PFSK-1 (cell line): ENCODE measurements around the gene GP2.

Source experiments
- FOXP2 ChIP-seq: optimal IDR thresholded peaks from 2 replicates; pipeline ENCODE3; 2011; ENCODE audit warnings: borderline replicate concordance, control low read depth, inconsistent platforms; ENCODE audit not compliant: insufficient read depth; ENCODE audit errors: extremely low read length, extremely low read depth
- POLR2AphosphoS5 ChIP-seq: IDR thresholded peaks from 2 replicates; pipeline ENCODE4 v1.6.1; 2012; ENCODE audit warnings: low read depth, mild to moderate bottlenecking, control low read depth, low read length, moderate library complexity
- REST ChIP-seq, 2 experiments: IDR thresholded peaks; 2 replicates each; pipeline versions ENCODE4 v1.6.1 to v1.8.0; 2011 to 2012; ENCODE audit warnings: low read depth in 2 of 2, low read length in 2 of 2, control low read depth in 1 of 2, inconsistent platforms in 1 of 2, mild to moderate bottlenecking in 1 of 2, moderate library complexity in 1 of 2; ENCODE audit not compliant: insufficient read depth in 1 of 2
- SIN3A ChIP-seq: IDR thresholded peaks from 2 replicates; pipeline ENCODE4 v1.6.1; 2012; ENCODE audit warnings: mild to moderate bottlenecking, low read length, moderate library complexity, borderline replicate concordance; ENCODE audit not compliant: insufficient read depth
- TAF1 ChIP-seq: IDR thresholded peaks from 2 replicates; pipeline ENCODE4 v1.6.1; 2012; ENCODE audit warnings: low read length, control low read depth, borderline replicate concordance; ENCODE audit not compliant: insufficient read depth

The GP2 gene

GRCh38 chr16:20303012-20303411 lies 24.3 kb downstream of the GP2 start:
- TF ChIP-seq FOXP2 (no peak), SIN3A (no peak), TAF1 (no peak), REST (IDR thresholded peaks at IDR 0.05; ENCODE audit: insufficient read depth in 1 of 2, low read depth in 2 of 2, low read length in 2 of 2) (no peak), POLR2AphosphoS5 (no peak)

- no peak for TF ChIP-seq SIN3A
- no peak for TF ChIP-seq TAF1
- no peak for TF ChIP-seq REST (IDR thresholded peaks at IDR 0.05; ENCODE audit: insufficient read depth in 1 of 2, low read depth in 2 of 2, low read length in 2 of 2)
- no peak for TF ChIP-seq FOXP2
- TF ChIP-seq POLR2AphosphoS5, result no peak
Measured at GRCh38 chr16:20302389-20302788, 24.9 kb downstream of the GP2 start.

DNA sequence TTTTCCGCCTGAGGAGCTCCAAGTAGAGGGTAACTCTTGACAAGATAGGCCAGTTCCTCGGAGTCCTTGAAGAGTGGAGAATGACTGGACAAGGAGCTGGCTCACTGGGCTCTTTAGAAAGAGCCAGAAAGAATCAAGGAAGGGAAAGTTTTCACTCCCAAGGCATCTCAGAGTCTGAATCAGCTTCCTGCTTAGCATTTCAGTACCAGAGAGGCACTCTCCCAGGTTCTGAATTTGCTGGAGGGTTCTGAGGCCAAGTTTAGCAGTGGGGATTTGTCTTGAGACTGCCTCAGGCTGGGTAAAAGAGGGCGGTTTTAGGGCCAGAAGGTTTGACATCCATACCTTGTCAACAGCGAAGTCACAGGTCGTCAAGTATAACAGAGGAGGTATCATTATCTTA lies 25.5 kb downstream of the GP2 start:
- TF ChIP-seq FOXP2 (no peak), SIN3A (no peak), TAF1 (no peak), REST (IDR thresholded peaks at IDR 0.05; ENCODE audit: insufficient read depth in 1 of 2, low read depth in 2 of 2, low read length in 2 of 2) (peak in 1 of 2 experiments; percentile 78; a peak in 2 of 4 replicates)

DNA sequence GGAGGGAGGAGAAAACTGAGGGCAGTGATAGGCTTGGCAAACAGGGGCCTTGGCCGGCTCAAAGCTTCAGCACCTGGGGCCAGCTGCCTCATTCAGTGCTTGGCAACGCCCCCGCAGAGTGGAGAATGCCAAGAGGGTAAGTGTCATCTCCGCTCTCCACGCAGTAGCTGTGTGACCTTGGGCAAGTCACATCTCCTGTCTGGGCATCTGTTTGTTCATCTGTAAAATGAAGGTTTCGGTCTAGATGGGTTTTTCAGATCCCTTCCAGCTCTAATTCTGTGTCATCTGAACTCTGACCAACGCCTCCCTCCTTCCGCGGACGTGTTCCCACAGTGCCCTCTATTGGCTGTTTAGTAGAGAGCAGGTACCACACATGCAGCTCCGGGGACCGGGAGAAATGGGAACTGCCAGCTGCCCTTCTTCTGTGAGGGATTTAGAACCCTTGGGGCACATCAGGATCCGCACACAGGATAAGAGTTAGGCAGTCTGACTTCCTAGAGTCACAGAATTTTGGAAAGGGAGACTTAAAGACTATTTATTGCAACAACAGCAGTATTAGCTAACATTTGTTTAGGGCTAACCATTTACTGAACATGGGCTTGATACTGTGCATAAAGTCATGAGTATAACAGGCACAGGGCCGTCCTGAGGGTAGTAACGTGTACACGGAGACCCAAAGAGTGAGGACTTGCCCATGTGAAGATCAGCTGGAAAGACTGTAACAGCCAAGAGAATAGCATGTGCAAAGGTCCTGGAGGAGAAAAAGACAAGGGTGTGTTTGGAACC lies 26.8 kb downstream of the GP2 start:
- no peak for TF ChIP-seq FOXP2
- no peak for TF ChIP-seq TAF1
- no peak for TF ChIP-seq POLR2AphosphoS5
- TF ChIP-seq SIN3A, result no peak
- no peak for TF ChIP-seq REST (IDR thresholded peaks at IDR 0.05; ENCODE audit: insufficient read depth in 1 of 2, low read depth in 2 of 2, low read length in 2 of 2)

DNA sequence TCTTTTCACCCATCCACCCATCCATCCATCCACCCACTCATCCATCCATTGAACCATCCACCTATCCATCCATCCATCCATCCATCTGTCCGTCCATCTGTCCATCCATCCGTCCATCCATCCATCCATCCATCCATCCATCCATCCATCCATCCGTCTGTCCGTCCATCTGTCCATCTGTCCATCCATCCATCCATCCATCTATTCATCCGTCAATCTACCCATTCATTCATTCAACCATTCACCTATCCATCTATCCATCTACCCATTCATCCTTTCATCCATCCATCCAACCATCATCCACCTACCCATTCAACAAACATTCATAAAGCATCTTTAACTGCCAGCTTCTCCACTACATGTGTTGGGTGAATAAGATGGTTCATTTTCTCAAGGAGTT lies 28.9 kb downstream of the GP2 start:
- TF ChIP-seq TAF1 (no peak), FOXP2 (no peak), SIN3A (no peak), POLR2AphosphoS5 (no peak), REST (IDR thresholded peaks at IDR 0.05; ENCODE audit: insufficient read depth in 1 of 2, low read depth in 2 of 2, low read length in 2 of 2) (no peak)
